CD4-positive, alpha-beta T cell treated with Interleukin-4 for 1 hour (primary cell): Measurements from ENCODE around the gene TDP1.
"Not testable (repeated sequence)": the region's sequence is repeated elsewhere in the genome, so short reads cannot be mapped to it uniquely, and the experiment has no call there.

Source experiments
- DNase-seq, 2 donors: peaks; one replicate each; pipeline ENCODE4 v3.0.0-alpha.2; 2020 to 2022

TDP1 gene

DNA sequence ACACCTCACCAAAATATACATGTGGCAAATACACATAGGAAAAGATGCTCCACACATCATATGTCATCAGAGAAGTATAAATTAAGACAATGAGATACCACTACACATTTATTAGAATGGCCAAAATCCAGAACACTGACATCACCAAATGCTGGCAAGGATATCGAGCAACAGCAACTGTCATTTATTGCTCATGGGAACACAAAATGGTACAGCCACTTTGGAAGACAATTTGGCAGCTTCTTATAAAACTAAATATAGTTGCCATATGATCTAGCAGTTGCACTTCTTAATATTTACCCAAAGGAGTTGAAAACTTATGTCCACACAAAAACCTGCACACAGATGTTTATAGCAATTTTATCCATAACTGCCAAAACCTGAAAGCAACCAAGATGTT is 99.1 kb downstream of the TDP1 start:
- no peak for DNase-seq

DNA sequence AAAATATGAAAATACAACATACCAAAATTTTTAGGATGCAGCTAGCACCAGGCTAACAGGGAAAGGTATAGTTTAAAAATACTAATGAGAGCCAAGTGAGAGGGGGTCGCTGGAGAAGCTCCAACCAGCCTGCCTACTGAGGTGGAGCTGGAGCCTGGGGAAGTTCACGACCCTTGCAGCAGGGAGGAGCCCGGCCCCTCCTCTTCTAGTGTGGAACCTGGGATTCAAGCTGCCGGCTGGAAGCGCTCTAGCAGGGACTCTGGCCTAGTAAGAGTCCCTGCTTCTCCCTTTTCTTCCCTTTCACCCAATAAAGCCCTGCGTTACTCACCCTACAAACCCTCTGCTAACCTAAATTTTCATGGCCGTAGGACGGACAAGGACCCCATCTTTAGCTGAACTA is 101.1 kb downstream of the TDP1 start:
- no peak for DNase-seq

DNA sequence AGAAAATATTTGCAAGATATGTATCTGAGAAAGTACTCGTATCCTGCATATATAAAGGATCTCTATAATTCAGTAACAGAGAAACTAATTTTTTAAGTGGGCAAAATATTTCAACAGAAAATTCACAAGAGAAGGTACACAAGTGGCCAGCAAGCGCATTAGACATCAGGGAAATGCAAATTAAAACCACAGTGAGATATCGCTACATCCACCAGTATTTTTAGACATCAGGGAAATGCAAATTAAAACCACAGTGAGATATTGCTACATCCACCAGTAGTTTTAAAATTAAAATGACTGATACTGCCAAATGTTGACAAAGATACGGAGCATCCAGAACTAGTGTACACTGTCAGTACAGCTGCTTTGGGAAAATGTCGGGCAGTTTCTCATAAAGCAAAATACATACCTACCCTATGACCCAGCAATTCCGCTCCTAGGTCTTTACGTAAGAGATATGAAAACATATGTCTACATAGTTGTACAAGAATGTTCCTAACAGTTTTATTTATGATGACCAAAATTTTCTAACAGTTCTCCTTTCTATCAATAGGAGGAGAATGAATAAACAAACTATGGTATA is 103.2 kb downstream of the TDP1 start:
- no peak for DNase-seq

DNA sequence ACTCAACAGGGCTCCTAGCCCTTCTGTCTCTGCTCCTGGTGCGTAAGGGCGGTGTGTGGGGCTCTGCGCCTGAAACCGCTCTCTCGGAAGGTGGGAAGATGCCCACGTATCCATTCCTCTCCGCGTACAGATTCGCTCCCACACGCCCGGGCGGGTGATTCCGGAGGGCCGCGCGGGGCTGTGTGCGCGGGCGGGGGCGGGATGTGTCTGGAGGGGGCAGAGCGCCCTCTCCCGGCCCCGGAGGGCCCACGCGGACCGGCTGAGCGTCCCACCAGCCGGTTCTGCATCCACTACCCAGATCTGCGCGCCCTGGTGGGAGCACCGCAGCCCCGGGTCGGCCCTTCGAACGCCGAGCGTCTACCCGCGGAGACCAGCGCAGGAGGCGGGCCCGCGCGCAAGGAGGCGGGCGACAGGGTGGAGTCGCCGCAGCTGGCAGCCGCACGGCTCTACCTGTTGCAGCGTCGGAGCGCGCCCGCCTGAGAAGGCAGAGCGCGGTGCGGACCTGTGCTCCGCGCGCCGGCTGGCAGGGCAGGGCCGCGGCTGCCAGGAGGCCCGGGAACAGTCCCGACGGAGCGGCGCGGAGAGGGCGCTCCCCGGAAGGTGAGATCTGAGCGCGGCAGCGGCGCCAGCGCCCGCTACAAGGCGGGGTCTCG is 104.7 kb downstream of the TDP1 start:
- DNase-seq: peak; percentile 19 to 25

DNA sequence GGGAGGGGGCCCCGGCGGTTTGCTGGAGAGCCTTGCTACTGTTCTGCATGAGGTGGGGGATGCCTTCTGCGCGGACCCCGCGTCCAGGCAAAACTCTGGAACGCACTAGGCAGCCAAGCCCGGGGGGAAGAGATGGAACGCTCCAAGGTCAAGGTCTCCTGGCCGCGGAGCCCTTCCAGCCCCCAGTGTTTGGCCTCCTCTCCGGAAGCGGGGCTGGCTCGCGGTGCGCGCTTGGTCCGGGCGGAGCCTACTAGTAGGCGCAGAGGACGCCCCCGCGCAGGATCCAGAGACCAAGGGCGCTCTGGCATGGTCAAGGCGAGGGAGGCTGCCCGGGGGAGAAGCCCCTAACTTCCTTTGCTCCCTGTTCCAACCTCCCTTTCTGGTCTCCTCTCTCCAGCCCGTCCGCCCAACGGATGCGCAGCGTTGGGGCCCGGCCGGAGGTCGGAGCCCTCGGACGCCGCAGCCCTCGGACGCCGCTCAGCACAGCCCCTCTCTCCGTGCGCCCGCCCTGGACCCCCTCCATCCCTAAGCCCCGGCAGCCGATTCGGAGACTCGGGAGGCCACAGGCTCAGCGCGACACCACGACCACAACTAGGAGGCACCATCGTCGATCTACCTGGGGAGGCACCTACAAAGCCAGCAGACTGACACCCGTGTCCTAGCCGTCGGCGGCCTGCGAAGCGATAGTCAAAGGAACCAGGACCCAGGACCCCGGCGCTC is 105.4 kb downstream of the TDP1 start:
- DNase-seq: no peak

DNA sequence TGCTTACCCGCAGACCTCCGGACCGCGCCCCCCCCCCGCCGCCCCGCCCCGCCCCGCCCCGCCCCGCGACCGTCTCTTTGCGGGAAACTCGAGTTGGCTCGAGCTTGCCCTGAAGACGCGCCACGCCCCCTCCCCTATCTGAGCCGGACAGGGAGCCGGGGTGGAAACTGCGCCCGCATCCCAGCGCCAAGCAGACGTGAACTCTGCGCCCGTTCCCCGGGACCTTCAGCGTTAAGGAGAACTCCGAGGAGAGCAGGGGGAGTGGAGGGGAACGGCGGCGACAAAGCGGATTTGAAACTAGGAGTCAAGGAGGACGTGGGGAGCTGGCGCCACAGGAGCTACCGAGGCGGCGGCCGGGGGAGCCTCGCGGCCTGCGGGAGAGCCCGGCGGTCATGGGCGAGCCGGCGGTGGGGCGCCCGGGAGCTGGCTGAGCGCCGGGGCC is 106.0 kb downstream of the TDP1 start, which contains the start of gene KCNK13:
KCNK13 (plus strand) TSS at position 310 of the 442 bp plus-strand sequence. CDS start 212 bp downstream, outside the sequence.
- DNase-seq: peak in 1 of 2 donors; percentile 18

DNA sequence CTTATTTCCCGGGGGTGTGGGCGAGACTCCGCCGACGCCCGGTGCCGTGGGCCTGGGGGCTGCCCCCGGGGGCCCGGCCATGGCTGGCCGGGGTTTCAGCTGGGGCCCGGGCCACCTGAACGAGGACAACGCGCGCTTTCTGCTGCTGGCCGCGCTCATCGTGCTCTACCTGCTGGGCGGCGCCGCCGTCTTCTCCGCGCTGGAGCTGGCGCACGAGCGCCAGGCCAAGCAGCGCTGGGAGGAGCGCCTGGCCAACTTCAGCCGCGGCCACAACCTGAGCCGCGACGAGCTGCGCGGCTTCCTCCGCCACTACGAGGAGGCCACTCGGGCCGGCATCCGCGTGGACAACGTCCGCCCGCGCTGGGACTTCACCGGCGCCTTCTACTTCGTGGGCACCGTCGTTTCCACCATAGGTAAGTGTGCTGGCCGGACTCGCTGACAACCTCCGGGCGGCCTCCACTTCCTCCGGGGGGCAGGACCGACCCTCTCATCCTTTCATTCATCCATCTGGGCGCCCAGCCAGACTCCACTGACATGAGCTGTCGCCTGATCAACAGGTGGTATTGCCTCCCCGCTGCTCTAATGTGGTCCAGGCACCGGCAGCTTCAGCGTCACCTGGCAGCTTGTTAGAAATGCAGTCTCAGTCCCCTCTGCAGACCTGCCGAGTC is 106.5 kb downstream of the TDP1 start:
- no peak for DNase-seq

DNA sequence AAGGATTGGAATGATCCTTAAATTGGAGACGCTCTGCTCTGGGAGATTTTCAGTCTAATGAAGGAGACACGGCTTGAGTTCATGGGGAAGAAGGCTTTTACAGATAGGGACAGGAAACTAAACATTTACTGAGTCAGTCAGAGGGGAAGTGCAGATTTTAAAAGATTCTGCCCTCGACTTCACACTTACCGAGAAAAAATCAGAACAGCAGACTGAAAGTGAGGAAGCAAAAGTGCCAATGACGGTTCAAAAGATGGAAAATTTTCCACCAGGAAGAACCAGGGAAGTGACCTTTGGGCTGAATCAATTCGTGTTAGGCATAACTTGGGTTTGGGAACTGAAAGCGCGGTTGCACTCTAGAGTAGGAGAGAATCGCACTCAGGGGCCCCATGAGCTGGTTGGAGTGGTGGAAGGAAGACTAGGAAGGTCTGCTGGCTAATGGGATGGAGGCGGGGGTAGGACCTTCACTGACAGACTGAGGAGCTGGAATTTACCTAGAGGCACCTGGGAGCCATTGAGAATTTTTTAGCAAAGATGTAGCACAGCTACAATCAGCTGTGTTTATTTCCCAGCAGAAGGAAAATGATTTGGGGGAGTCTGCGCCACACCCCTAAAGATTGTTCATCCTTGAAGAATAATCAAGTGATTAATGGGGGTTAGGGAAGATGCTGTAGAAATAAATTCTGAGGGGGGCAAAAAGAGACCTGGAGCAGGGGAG is 107.3 kb downstream of the TDP1 start:
- DNase-seq: no peak

DNA sequence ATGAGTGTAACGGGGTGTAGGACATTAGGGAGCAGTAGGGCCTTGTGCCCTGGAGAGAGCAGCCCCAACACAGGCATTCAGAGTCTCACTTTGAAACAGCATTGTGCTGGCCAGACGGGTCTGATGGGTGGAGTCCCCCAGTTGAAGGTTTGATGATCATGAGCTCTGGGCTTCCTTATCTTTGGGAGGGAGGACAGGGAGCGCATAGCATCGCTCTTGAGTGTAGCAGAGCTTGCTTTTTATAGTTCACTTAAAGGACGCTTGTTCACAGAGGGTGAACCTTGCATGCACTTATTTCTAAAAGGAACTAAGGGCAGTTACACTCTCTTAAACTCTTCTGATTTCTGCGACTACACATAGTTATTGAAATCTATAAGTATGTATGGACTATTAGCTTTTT is 116.6 kb downstream of the TDP1 start:
- DNase-seq: no peak

DNA sequence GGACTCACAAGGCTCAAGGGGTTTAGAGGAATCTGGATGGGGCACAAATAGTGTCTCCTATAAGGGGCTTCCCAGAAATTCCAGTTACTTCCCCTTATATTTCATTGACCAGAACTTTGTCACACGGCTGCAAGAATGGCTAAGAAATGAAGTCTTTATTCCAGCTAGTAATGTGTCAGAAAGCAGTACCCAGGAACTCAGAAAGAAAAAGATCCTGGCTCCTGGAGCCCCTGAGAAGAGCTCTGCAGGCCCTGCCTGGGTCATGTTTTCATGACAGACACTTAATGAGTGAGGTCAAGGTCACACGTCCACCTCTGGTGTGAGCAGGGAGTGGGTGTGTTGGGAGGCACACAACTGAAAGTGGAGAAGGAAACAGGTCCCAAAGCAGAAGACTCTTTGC is 123.8 kb downstream of the TDP1 start:
- DNase-seq: no peak

DNA sequence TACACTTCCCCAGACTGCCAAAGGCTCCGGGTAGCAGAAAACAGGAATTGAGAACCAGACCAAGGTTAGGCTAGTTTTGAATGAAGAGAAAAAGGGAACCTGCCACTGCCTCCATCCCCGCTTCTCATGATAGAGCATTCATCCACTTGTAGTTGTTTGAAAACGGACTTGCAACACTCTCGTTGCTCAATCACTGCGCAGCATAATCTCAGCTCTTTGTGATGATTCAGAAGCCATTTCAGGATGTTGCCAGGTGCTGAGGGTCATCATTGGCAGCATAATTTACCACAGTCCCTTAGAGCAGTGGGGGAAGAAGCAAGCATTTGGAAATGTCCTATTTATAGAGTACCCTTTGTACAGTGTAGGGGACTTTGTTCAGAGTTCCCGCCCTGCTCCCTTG is 131.7 kb downstream of the TDP1 start:
- peak; percentile 26 to 77 for DNase-seq

DNA sequence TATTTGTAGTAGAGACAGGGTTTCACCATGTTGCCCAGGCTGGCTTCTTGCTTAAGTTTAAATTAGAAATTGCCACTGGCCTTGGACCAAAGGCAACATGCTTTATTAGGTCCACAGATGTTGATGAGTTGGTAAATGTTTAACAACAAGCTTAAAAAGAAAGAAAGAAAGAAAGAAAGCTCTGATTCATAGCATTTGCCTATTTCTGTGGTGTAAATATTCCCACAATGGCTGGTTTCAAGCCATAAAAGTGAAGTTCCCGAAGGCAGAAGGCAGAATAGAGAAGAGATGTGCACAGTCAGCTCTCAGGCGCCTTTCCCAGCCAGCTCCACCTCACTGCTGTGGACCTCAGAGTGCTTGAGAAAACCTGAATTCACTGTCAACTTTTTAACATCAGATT is 132.4 kb downstream of the TDP1 start:
- no peak for DNase-seq

DNA sequence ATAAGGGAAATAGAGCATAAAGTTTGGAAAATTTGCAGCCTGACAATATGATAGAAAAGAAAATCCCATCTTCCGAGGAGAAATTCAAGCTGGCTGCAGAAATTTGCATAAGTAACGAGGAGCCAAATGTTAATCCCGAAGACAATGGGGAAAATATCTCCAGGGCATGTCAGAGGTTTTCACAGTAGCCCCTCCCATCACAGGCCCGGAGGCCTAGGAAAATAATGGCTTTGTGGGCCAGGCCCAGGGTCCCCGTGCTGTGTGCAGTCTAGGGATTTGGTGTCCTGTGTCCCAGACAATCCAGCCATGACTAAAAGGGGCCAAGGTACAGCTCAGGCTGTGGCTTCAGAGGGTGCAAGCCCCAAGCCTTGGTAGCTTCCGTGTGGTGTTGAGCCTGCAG is 133.8 kb downstream of the TDP1 start:
- not testable (repeated sequence) for DNase-seq

DNA sequence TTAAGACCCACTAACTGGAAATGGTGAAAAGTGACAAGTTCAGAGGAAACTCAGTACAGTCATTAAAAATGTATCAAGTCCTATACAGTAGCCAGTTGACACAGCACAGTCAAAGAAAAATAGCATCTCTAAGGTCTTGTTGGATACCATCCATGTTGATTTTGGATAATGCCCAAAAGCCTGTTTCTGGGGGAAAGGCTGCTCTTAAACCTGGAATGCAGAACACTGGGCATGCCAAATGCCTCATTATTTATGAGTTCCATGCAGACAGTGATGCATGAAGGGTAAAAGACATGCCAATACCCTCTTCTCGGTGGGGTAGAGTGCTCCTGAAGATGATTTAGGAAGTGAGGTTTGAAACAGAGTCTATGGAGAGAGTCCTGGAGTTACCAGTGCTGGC is 135.7 kb downstream of the TDP1 start:
- no peak for DNase-seq

DNA sequence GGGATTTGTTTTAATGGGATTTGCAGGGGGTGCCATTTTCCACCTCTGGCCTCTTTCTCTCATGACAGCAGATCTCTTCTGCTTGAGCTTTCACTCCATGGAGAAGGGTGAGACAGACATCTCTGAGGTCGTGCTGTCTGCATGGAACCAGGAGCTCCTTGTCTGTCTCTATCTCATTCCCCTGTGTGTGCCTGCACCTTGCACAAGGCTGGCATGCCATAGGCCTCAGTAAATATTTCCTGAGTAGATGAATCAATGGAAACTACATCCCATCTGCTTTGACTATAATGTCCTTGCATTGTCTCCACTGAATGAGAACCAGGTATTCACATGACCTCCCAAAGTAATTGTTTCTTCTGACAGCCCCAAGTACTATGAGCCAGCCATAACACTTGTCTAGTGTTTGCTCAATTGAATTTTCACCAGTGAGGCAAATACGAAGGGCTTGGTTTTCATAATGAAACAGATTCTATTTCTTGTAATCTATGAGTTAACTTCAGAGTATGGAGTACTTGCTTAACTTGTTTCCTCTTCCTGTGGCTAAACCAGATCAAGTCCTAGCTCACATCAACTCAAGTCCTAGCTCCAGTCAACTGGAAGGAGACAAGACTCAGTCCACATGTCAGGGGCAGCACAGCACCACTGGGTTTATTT is 138.3 kb downstream of the TDP1 start:
- no peak for DNase-seq
